Metanephros (tissue), 2 donors: ENCODE measurements around the gene PBXIP1. TPM values are rescaled to one million over a fixed set of nuclear protein-coding genes. Genes with fewer than 3 reads are reported as not detected.

Experiments
- small RNA-seq: library from RNA; depleted of rRNA; stranded (forward); fragments of <200 nt; gene quantifications from one replicate; pipeline ENCODE3, GENCODE V24; 2014; ENCODE audit warnings: low replicate concordance
- total RNA-seq: library from RNA; depleted of rRNA; stranded (reverse); fragments of >200 nt; gene quantifications from one replicate; pipeline ENCODE4 v1.2.3, GENCODE V29; 2014

Gene PBXIP1, protein sequence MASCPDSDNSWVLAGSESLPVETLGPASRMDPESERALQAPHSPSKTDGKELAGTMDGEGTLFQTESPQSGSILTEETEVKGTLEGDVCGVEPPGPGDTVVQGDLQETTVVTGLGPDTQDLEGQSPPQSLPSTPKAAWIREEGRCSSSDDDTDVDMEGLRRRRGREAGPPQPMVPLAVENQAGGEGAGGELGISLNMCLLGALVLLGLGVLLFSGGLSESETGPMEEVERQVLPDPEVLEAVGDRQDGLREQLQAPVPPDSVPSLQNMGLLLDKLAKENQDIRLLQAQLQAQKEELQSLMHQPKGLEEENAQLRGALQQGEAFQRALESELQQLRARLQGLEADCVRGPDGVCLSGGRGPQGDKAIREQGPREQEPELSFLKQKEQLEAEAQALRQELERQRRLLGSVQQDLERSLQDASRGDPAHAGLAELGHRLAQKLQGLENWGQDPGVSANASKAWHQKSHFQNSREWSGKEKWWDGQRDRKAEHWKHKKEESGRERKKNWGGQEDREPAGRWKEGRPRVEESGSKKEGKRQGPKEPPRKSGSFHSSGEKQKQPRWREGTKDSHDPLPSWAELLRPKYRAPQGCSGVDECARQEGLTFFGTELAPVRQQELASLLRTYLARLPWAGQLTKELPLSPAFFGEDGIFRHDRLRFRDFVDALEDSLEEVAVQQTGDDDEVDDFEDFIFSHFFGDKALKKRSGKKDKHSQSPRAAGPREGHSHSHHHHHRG
- 122 TPM for total RNA-seq

DNA sequence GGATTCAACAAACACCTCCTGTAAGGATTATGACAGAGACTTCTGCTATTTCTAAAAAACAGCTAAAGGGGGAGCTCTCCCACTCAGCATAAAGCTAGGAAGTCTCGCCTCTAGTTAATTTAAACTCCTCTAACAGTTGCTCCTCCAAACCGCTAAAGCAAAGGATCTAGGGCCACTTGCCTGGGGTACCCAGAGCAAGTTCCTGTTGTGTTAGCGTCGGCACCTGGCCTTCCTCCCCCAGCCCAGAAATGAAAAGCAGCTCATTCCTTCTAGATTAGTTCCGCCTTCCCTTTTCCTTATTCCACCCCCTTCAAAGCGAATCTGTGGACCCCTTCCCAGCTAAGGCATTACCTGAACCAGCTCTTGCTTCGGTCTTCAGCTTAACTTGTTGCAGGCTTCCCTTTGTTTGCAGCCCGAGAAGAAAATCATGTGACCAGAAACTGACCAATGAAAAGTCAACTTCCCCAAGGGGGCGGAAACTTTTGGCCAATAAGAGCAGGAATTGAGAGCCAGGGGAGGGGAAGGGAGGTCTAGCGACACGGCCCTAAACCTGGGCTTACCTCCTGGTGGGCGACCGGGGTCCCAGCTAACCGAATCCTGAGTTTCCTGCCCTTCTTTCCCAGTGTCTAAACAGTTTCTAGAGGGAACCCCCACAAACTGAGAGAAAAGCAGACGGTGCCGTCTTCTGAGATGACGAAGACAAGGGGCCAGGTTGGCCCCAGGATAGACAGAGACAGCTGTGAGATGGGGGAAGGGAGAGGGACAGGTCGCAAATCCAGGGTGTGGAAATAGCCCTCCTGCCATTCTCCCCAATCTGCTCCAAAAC, at the start of gene PBXIP1:
PBXIP1 (minus strand) TSS at position 382 of the 826 bp plus-strand sequence. CDS start 2,378 bp downstream, outside the sequence.

GRCh38 chr1:155002464-155003226, 46.7 kb upstream of the PBXIP1 start, which contains the start of gene ZBTB7B:
ZBTB7B (plus strand) TSS chr1:155002802; CDS start chr1:155014661, 11,859 bp downstream.

DNA sequence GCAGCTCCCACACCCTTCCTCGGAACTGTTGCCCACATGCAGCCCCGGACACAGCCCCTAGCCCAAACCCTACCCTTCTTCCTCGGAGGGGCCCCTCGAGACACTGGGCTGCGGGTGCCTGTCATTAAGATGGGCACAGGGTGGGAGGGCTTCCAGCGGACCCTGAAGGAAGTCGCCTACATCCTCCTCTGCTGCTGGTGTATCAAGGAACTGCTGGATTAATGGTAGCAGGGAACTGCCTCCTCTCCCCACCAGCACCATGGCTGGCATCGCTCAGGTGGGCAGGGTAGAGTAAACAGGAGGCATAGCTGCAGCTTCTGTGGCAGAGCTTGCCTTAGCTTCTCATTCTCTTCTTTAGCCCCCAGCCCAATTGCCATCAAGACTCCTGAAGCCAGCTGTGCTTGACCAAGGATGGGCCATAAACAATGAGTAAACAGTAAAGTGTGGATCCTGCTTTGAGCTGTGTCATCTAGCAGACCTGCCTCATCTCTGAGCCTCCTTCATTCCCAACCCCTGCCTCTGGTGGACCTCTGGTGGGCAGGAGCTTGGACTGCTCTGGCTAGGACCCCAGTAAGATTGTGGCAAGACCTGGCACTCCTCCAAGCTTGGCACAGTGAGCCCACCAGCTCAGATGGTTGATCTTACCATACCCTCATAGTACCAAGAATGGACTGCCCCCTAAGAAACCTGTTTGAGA, 37.8 kb upstream of the PBXIP1 start, which contains the start of gene LENEP:
LENEP (plus strand) TSS at position 15 of the 697 bp plus-strand sequence; CDS start at position 37, 22 bp downstream.

DNA sequence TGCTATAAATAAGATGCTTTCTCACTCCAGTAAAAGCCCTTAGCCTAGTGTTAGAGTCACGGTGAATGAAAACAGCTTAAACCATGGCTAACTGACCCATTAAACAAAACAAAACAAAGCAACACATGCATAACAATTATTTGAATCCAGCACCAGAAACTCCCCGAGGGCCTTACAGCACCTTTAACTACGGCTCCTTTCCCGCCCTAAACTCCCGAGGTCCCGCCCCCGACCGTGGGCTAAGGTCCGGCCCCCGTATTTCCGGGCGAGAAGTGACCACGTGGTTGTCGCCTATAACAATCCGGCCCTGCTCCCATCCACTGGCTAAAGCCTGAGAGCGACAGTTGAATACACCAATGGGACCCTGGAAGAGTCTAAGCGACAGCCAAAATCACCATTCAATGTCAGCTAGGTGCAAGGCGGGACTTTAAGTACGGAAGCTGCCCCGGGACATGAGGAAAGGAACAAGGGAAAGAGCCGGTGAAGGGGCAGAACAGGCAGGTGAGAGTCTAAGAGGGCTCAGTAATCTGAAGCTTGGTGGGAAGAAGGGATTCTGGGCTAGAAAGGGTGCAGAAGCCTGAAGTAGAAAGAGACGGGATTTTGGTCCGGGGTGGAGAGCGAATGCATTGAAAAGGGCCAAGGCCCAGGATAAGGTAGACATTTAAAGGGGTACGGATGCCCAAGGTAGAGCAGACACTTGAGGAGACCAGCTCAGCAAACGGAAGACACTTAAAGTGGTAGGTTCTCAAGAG, 27.2 kb upstream of the PBXIP1 start, which contains the start of gene FLAD1:
FLAD1 (plus strand) TSS at position 448 of the 752 bp plus-strand sequence. CDS start 351 bp downstream, outside the sequence.

DNA sequence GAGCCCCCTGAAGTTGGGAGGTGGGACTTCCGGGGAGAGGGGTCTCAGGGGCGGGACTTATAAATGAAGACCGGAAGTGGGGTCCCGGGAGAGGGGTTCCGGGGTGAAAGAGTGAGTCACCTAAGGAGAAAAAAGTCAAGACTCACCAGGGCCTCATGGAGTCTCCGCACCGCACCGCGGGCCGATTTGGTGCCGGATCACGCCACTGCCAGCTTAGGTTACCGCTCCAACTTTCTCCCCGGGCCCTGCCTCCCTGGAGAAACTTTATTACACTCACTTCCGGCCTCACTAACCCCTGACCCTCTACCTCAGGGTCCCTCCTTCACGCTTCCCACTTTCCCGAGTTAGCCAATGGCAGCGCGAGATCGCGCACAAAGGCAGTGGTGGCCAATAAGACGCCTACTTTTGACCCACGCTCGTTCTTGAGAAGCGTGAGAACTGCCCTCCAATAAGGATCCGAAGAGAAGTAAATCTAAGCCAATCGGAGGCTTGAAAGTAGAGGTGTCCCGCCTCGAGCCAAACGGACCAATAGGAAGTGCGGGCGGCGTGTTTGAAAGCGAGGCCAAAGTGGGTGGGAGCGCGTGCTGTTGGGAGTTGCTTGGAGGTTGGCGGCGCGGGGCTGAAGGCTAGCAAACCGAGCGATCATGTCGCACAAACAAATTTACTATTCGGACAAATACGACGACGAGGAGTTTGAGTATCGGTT, 18.4 kb upstream of the PBXIP1 start, which contains the start of gene CKS1B:
CKS1B (plus strand) TSS at position 580 of the 706 bp plus-strand sequence; CDS start at position 645, 65 bp downstream.

GRCh38 chr1:154970631-154971340, 14.9 kb upstream of the PBXIP1 start, which contains the start of gene SHC1:
SHC1 (minus strand) TSS chr1:154970747; CDS start chr1:154970526, 221 bp downstream.

GRCh38 chr1:154961207-154962155, 5.6 kb upstream of the PBXIP1 start, which contains the start of gene PYGO2:
PYGO2 (minus strand) TSS chr1:154961782; CDS start chr1:154961576, 206 bp downstream.

GRCh38 chr1:154936555-154937084, 19.3 kb downstream of the PBXIP1 start, which contains the start of gene PMVK:
PMVK (minus strand) TSS chr1:154936719; CDS start chr1:154936685, 34 bp downstream.

Small RNA genes within 50 kb of the gene (small RNA-seq; reads per million reads assigned to genes)
- gene MIR4258: not detected
- gene RF00017: not detected

Other genes with a start within 250 kb of the PBXIP1 start
- 5.3 TPM for gene KCNN3, start 85.8 kb downstream of the PBXIP1 start, total RNA-seq
- gene PMVK, start 19.4 kb downstream of the PBXIP1 start, total RNA-seq: 15.4 TPM
- gene PYGO2, start 5.7 kb upstream of the PBXIP1 start, total RNA-seq: 22.4 TPM
- 56.2 TPM for gene SHC1, start 14.6 kb upstream of the PBXIP1 start, total RNA-seq
- gene CKS1B, start 18.6 kb upstream of the PBXIP1 start, total RNA-seq: 33.5 TPM
- gene FLAD1, start 27.2 kb upstream of the PBXIP1 start, total RNA-seq: 18.3 TPM
- not detected for gene LENEP, start 37.5 kb upstream of the PBXIP1 start, total RNA-seq
- gene ZBTB7B, start 46.7 kb upstream of the PBXIP1 start, total RNA-seq: 18.6 TPM
- 0.53 TPM for gene DCST2, start 77.7 kb upstream of the PBXIP1 start, total RNA-seq
- gene DCST1, start 77.7 kb upstream of the PBXIP1 start, total RNA-seq: not detected
- gene ADAM15, start 95.2 kb upstream of the PBXIP1 start, total RNA-seq: 49.9 TPM
- gene EFNA4, start 107.6 kb upstream of the PBXIP1 start, total RNA-seq: 11.8 TPM
- gene EFNA3, start 122.7 kb upstream of the PBXIP1 start, total RNA-seq: 6.0 TPM
- 74.2 TPM for gene EFNA1, start 171.8 kb upstream of the PBXIP1 start, total RNA-seq
- gene SLC50A1, start 179.8 kb upstream of the PBXIP1 start, total RNA-seq: 33.7 TPM
- gene DPM3, start 184.4 kb upstream of the PBXIP1 start, total RNA-seq: 33.9 TPM
- gene KRTCAP2, start 217.2 kb upstream of the PBXIP1 start, total RNA-seq: 80.7 TPM
- 2.3 TPM for gene TRIM46, start 217.8 kb upstream of the PBXIP1 start, total RNA-seq